Right lobe of liver (tissue), 6 donors: ENCODE measurements around the gene ZNF487. TPM values are rescaled to one million over a fixed set of nuclear protein-coding genes. Genes with fewer than 3 reads are reported as not detected.

Experiments
- ATAC-seq, 4 donors: fragments of 200-7000 bp; cut with Tn5 transposase; one replicate each; pipeline ENCODE4 v1.9.1; 2020; ENCODE audit warnings: mild to moderate bottlenecking in 4 of 4, moderate library complexity in 4 of 4
- DNase-seq, 3 donors: peaks; one replicate each; pipeline ENCODE4 v3.0.0-alpha.2; 2020
- H3K27ac ChIP-seq, 3 donors: fragments of 200-600 bp; one replicate each; pipeline ENCODE4 v1.8.0; 2022
- H3K27me3 ChIP-seq, 2 donors: fragments of 200-600 bp; one replicate each; pipeline ENCODE4 v1.8.0; 2022
- H3K36me3 ChIP-seq, 4 donors: fragments of 200-600 bp; sonication (generic) in 1 of 4; one replicate each; pipeline versions ENCODE4 v1.5.1 to v1.8.0; 2017 to 2022; ENCODE audit warnings: control low read depth in 1 of 4
- H3K4me1 ChIP-seq, 4 donors: fragments of 200-600 bp; sonication (generic) in 1 of 4; one replicate each; pipeline versions ENCODE4 v1.5.1 to v1.8.0; 2017 to 2022; ENCODE audit warnings: control low read depth in 1 of 4
- H3K4me3 ChIP-seq, 3 donors: fragments of 200-600 bp; one replicate each; pipeline ENCODE4 v1.8.0; 2022
- H3K9me3 ChIP-seq, 4 donors: fragments of 200-600 bp; sonication (generic) in 1 of 4; one replicate each; pipeline versions ENCODE4 v1.5.1 to v1.8.0; 2017 to 2022; ENCODE audit warnings: control low read depth in 1 of 4
- CTCF ChIP-seq, 4 donors: fragments of 200-600 bp in 3 of 4; fragments of 450-650 bp in 1 of 4; IDR thresholded peaks; one replicate each; pipeline versions ENCODE4 v1.5.1 to v1.8.0; 2016 to 2022; ENCODE audit warnings: antibody characterized with exemption in 4 of 4, mild to moderate bottlenecking in 2 of 4
- POLR2A ChIP-seq: fragments of 450-650 bp; IDR thresholded peaks from one replicate; pipeline ENCODE4 v1.6.1; 2017; ENCODE audit warnings: antibody characterized with exemption, mild to moderate bottlenecking
- WGBS: methylation state at CpG from one replicate; pipeline ENCODE4 v1.1.6; 2018; ENCODE audit warnings: low coverage, low lambda C conversion rate; ENCODE audit not compliant: insufficient coverage; ENCODE audit errors: missing lambda C conversion rate; 5-methylcytosine and 5-hydroxymethylcytosine counted together
- intact Hi-C, 2 donors: fragments of 100-400 bp; cut with DNase I; formaldehyde crosslinking; loops; one replicate each; pipeline versions ENCODE4 v1.11.2 to v1.14.1; 2022
- total RNA-seq, 6 experiments: library from RNA; depleted of rRNA in 2 of 6; stranded (reverse); fragments of >200 nt in 2 of 6; fragmentation: NEBNext Ultra II Directional in 3 of 6; extraction: Animal tissue kit (Norgen Biotek cat#: 25700) in 3 of 6; gene quantifications; one replicate each; pipeline versions ENCODE4 v1.1.0 to v1.2.4, GENCODE V29; 2016 to 2023
- donor health status: DM: no; HTN: yes; CAD: no.
- donor health status: DM: no; HTN: no; CAD: no.
- donor health status: DM: no; HTN: no; CAD: no.
- donor health status: DM: no; HTN: yes; CAD: no.
- donor health status: DM: no; HTN: yes; CAD: no.

ZNF487 gene
- total RNA-seq, 6 experiments from 2014 or later: 1.4 to 3.0 (median 1.8) TPM

GRCh38 chr10:43394868-43395267, 42.0 kb upstream of the ZNF487 start:
- no peaks in the 10 kb centered on the region for H3K27me3 ChIP-seq
- peak overlapping the region in 1 of 3 donors; percentile 98 for H3K27ac ChIP-seq
- no peak for ATAC-seq
- H3K36me3 ChIP-seq: peaks cover 0 to 47% (median 31%) of the 10 kb centered on the region in 4 donors
- WGBS: 35% methylated on average over 3 of the region's 6 CpGs
- intact Hi-C loops: no loop called here
- H3K4me3 ChIP-seq: peak overlapping the region in 1 of 3 donors; percentile 86
- TF ChIP-seq CTCF (IDR thresholded peaks at IDR 0.05) (no peak), POLR2A (no peak)
- no peak for DNase-seq
- peaks cover 0 to 49% (median 14%) of the 10 kb centered on the region in 4 donors for H3K4me1 ChIP-seq
- no peaks in the 10 kb centered on the region for H3K9me3 ChIP-seq

GRCh38 chr10:43395571-43396060, 41.3 kb upstream of the ZNF487 start:
- Histone ChIP-seq H3K27me3 (no peaks in the 10 kb centered on the region), H3K4me3 (peak overlapping the region; percentile 41 to 90 (median 86)), H3K9me3 (no peaks in the 10 kb centered on the region), H3K27ac (peak overlapping the region; percentile 97 to 98 (median 97)), H3K4me1 (peaks cover 0 to 56% (median 18%) of the 10 kb centered on the region in 4 donors), H3K36me3 (peaks cover 0 to 40% (median 24%) of the 10 kb centered on the region in 4 donors)
- WGBS: 0% methylated on average over 10 of the region's 18 CpGs
- ATAC-seq: peak in 1 of 4 donors; percentile 3
- DNase-seq: peak in 2 of 3 donors; percentile 39 to 62
- TF ChIP-seq CTCF (IDR thresholded peaks at IDR 0.05) (no peak), POLR2A (no peak)
- intact Hi-C loops: no loop called here

- Histone ChIP-seq H3K27ac (peak overlapping the region; percentile 97 to 98 (median 97)), H3K4me1 (peaks cover 0 to 63% (median 22%) of the 10 kb centered on the region in 4 donors), H3K36me3 (peaks cover 0 to 33% (median 20%) of the 10 kb centered on the region in 4 donors), H3K9me3 (no peaks in the 10 kb centered on the region), H3K27me3 (no peaks in the 10 kb centered on the region), H3K4me3 (peak overlapping the region; percentile 41 to 90 (median 86))
- peak; percentile 90 to 91 (median 90) for DNase-seq
- ATAC-seq: peak; percentile 74 to 89 (median 81)
- under 1% methylated on average over 38 of the region's 71 CpGs for WGBS
- TF ChIP-seq CTCF (IDR thresholded peaks at IDR 0.05) (no peak), POLR2A (peak; percentile 51)
- intact Hi-C loops: no loop called here
These were observed 40.6 kb upstream of the ZNF487 start for GRCh38 chr10:43396061-43396927.

- 0% methylated on average over 26 of the region's 70 CpGs for WGBS
- H3K27ac ChIP-seq: peak overlapping the region; percentile 97 to 98 (median 97)
- intact Hi-C loops: no loop called here
- no peaks in the 10 kb centered on the region for H3K9me3 ChIP-seq
- H3K27me3 ChIP-seq: no peaks in the 10 kb centered on the region
- peak; percentile 92 for TF ChIP-seq POLR2A
- TF ChIP-seq CTCF (IDR thresholded peaks at IDR 0.05): no peak
- ATAC-seq: peak; percentile 81 to 89 (median 84)
- H3K36me3 ChIP-seq: peaks cover 0 to 27% (median 16%) of the 10 kb centered on the region in 4 donors
- peak overlapping the region; percentile 41 to 90 (median 86) for H3K4me3 ChIP-seq
- DNase-seq: peak; percentile 96 to 98 (median 97)
- peaks cover 0 to 71% (median 25%) of the 10 kb centered on the region in 4 donors for H3K4me1 ChIP-seq
These were observed 39.8 kb upstream of the ZNF487 start for GRCh38 chr10:43396928-43397624.
